ENCODE results near the gene WNT16.

GRCh38 chr7:121376979-121377378, 48.2 kb downstream of the WNT16 start:
- no peak for TF ChIP-seq CTCF (conservative IDR thresholded peaks at IDR 0.05 in 1 of 2, IDR thresholded peaks at IDR 0.05 in 1 of 2; ENCODE audit: low read depth in 1 of 2, low read length in 2 of 2)
- TF ChIP-seq EZH2 (IDR thresholded peaks at IDR 0.05; ENCODE audit: low read length, missing control alignments), result no peak

All from fibroblast of lung (primary cell).